ENCODE results near the gene PNLIPRP1. TPM values are rescaled to one million over a fixed set of nuclear protein-coding genes. Genes with fewer than 3 reads are reported as not detected.

The PNLIPRP1 gene
- total RNA-seq, 1 donor, result not detected

- no peak for DNase-seq (ENCODE audit: low read depth)
- H3K4me3 ChIP-seq (ENCODE audit: low read depth, low read length), result no peak overlapping the region
- TF ChIP-seq CTCF (IDR thresholded peaks at IDR 0.05; ENCODE audit: insufficient read depth, low read length), result no peak
These were observed 6.8 kb downstream of the PNLIPRP1 start for GRCh38 chr10:116597543-116597942.

GRCh38 chr10:116598329-116598728, 7.6 kb downstream of the PNLIPRP1 start:
- no peak overlapping the region for H3K4me3 ChIP-seq (ENCODE audit: low read depth, low read length)
- TF ChIP-seq CTCF (IDR thresholded peaks at IDR 0.05; ENCODE audit: insufficient read depth, low read length), result no peak
- no peak for DNase-seq (ENCODE audit: low read depth)

- TF ChIP-seq CTCF (IDR thresholded peaks at IDR 0.05; ENCODE audit: insufficient read depth, low read length), result no peak
- no peak overlapping the region for H3K4me3 ChIP-seq (ENCODE audit: low read depth, low read length)
- no peak for DNase-seq (ENCODE audit: low read depth)
These were observed 9.2 kb downstream of the PNLIPRP1 start for GRCh38 chr10:116599991-116600390.

- no peak overlapping the region for H3K4me3 ChIP-seq (ENCODE audit: low read depth, low read length)
- TF ChIP-seq CTCF (IDR thresholded peaks at IDR 0.05; ENCODE audit: insufficient read depth, low read length), result no peak
- DNase-seq (ENCODE audit: low read depth), result no peak
These were observed 12.1 kb downstream of the PNLIPRP1 start for GRCh38 chr10:116602648-116603400.

- TF ChIP-seq CTCF (IDR thresholded peaks at IDR 0.05; ENCODE audit: insufficient read depth, low read length), result no peak
- DNase-seq (ENCODE audit: low read depth), result no peak
- no peak overlapping the region for H3K4me3 ChIP-seq (ENCODE audit: low read depth, low read length)
These were observed 15.3 kb downstream of the PNLIPRP1 start for GRCh38 chr10:116606061-116606483.

- DNase-seq (ENCODE audit: low read depth), result no peak
- TF ChIP-seq CTCF (IDR thresholded peaks at IDR 0.05; ENCODE audit: insufficient read depth, low read length), result no peak
- H3K4me3 ChIP-seq (ENCODE audit: low read depth, low read length), result no peak overlapping the region
These were observed 16.6 kb downstream of the PNLIPRP1 start for GRCh38 chr10:116607336-116607735.
